Stimulated activated memory B cell treated with anti-CD40 and anti-IgM and Interleukin-4, amounts not matched to agents 10 μg/mL and 1 μg/mL and 100 μg/mL, for 72 hours (primary cell): ENCODE measurements around the gene PDE7B.
A peak's percentile ranks its signal among the peaks of the same experiment; 100 is the strongest.
"Not testable (repeated sequence)": the region's sequence is repeated elsewhere in the genome, so short reads cannot be mapped to it uniquely, and the experiment has no call there.

ENCODE experiments used
- ATAC-seq: fragments of 150-1000 bp; cut with Tn5 transposase; 2 replicates; pipeline ENCODE4 v1.10.0; 2021
- H3K27ac Mint-ChIP-seq: one replicate; pipeline ENCODE4 v1.8.0; 2022; ENCODE audit warnings: mild to moderate bottlenecking, mixed read lengths
- H3K27me3 Mint-ChIP-seq: one replicate; pipeline ENCODE4 v1.8.0; 2022; ENCODE audit warnings: mixed read lengths
- H3K36me3 Mint-ChIP-seq: one replicate; pipeline ENCODE4 v1.8.0; 2022; ENCODE audit warnings: mixed read lengths
- H3K4me1 Mint-ChIP-seq: one replicate; pipeline ENCODE4 v1.8.0; 2022; ENCODE audit warnings: mixed read lengths
- H3K4me3 Mint-ChIP-seq: one replicate; pipeline ENCODE4 v1.8.0; 2022; ENCODE audit warnings: mild to moderate bottlenecking, moderate library complexity, mixed read lengths
- H3K9me3 Mint-ChIP-seq: one replicate; pipeline ENCODE4 v1.8.0; 2022; ENCODE audit warnings: mixed read lengths

The PDE7B gene

GRCh38 chr6:135831016-135831415, 20.5 kb upstream of the PDE7B start:
- no peaks in the 10 kb centered on the region for H3K36me3 Mint-ChIP-seq
- no peaks in the 10 kb centered on the region for H3K27me3 Mint-ChIP-seq
- ATAC-seq: no peak
- H3K9me3 Mint-ChIP-seq: no peaks in the 10 kb centered on the region
- H3K4me3 Mint-ChIP-seq: no peak overlapping the region
- no peaks in the 10 kb centered on the region for H3K4me1 Mint-ChIP-seq
- H3K27ac Mint-ChIP-seq: no peak overlapping the region

- no peaks in the 10 kb centered on the region for H3K36me3 Mint-ChIP-seq
- H3K4me3 Mint-ChIP-seq: no peak overlapping the region
- H3K27me3 Mint-ChIP-seq: no peaks in the 10 kb centered on the region
- no peak overlapping the region for H3K27ac Mint-ChIP-seq
- no peak for ATAC-seq
- H3K4me1 Mint-ChIP-seq: no peaks in the 10 kb centered on the region
- no peaks in the 10 kb centered on the region for H3K9me3 Mint-ChIP-seq
Observed at GRCh38 chr6:135832166-135832565, 19.3 kb upstream of the PDE7B start.

GRCh38 chr6:135833771-135834170, 17.7 kb upstream of the PDE7B start:
- Mint-ChIP-seq H3K36me3 (no peaks in the 10 kb centered on the region), H3K9me3 (no peaks in the 10 kb centered on the region), H3K27ac (no peak overlapping the region), H3K4me3 (no peak overlapping the region), H3K4me1 (no peaks in the 10 kb centered on the region), H3K27me3 (no peaks in the 10 kb centered on the region)
- no peak for ATAC-seq

GRCh38 chr6:135837735-135838449, 13.6 kb upstream of the PDE7B start:
- ATAC-seq: no peak
- Mint-ChIP-seq H3K27ac (no peak overlapping the region), H3K4me3 (no peak overlapping the region), H3K27me3 (peaks cover 9% of the 10 kb centered on the region), H3K36me3 (no peaks in the 10 kb centered on the region), H3K4me1 (no peaks in the 10 kb centered on the region), H3K9me3 (peaks cover 2% of the 10 kb centered on the region)

- no peak for ATAC-seq
- peaks cover 9% of the 10 kb centered on the region for H3K27me3 Mint-ChIP-seq
- H3K4me3 Mint-ChIP-seq: no peak overlapping the region
- no peaks in the 10 kb centered on the region for H3K4me1 Mint-ChIP-seq
- H3K9me3 Mint-ChIP-seq: peaks cover 3% of the 10 kb centered on the region
- H3K36me3 Mint-ChIP-seq: no peaks in the 10 kb centered on the region
- H3K27ac Mint-ChIP-seq: no peak overlapping the region
Observed at GRCh38 chr6:135839121-135839520, 12.4 kb upstream of the PDE7B start.

GRCh38 chr6:135842618-135843392, 8.7 kb upstream of the PDE7B start:
- Mint-ChIP-seq H3K4me3 (no peak overlapping the region), H3K9me3 (peaks cover 3% of the 10 kb centered on the region), H3K27me3 (peaks cover 9% of the 10 kb centered on the region), H3K4me1 (no peaks in the 10 kb centered on the region), H3K27ac (no peak overlapping the region), H3K36me3 (no peaks in the 10 kb centered on the region)
- ATAC-seq: no peak

GRCh38 chr6:135850882-135851281, 619 bp upstream of the PDE7B start:
- no peaks in the 10 kb centered on the region for H3K27me3 Mint-ChIP-seq
- H3K27ac Mint-ChIP-seq: no peak overlapping the region
- no peak for ATAC-seq
- H3K4me3 Mint-ChIP-seq: no peak overlapping the region
- peaks cover 34% of the 10 kb centered on the region for H3K4me1 Mint-ChIP-seq
- no peaks in the 10 kb centered on the region for H3K9me3 Mint-ChIP-seq
- no peaks in the 10 kb centered on the region for H3K36me3 Mint-ChIP-seq

- ATAC-seq: no peak
- H3K4me3 Mint-ChIP-seq: no peak overlapping the region
- no peaks in the 10 kb centered on the region for H3K9me3 Mint-ChIP-seq
- H3K27ac Mint-ChIP-seq: no peak overlapping the region
- peaks cover 38% of the 10 kb centered on the region for H3K4me1 Mint-ChIP-seq
- no peaks in the 10 kb centered on the region for H3K36me3 Mint-ChIP-seq
- no peaks in the 10 kb centered on the region for H3K27me3 Mint-ChIP-seq
Observed at GRCh38 chr6:135852746-135853145, 1.2 kb downstream of the PDE7B start.

- no peak for ATAC-seq
- Mint-ChIP-seq H3K36me3 (no peaks in the 10 kb centered on the region), H3K27ac (no peak overlapping the region), H3K4me3 (no peak overlapping the region), H3K9me3 (no peaks in the 10 kb centered on the region), H3K4me1 (peaks cover 38% of the 10 kb centered on the region), H3K27me3 (no peaks in the 10 kb centered on the region)
Observed at GRCh38 chr6:135853227-135853626, 1.7 kb downstream of the PDE7B start.

GRCh38 chr6:135853986-135854385, 2.5 kb downstream of the PDE7B start:
- ATAC-seq: no peak
- Mint-ChIP-seq H3K4me1 (peaks cover 38% of the 10 kb centered on the region), H3K4me3 (no peak overlapping the region), H3K9me3 (no peaks in the 10 kb centered on the region), H3K27ac (peak overlapping the region; percentile 53), H3K27me3 (no peaks in the 10 kb centered on the region), H3K36me3 (no peaks in the 10 kb centered on the region)

GRCh38 chr6:135854799-135855198, 3.3 kb downstream of the PDE7B start:
- Mint-ChIP-seq H3K4me1 (peaks cover 38% of the 10 kb centered on the region), H3K4me3 (no peak overlapping the region), H3K27me3 (no peaks in the 10 kb centered on the region), H3K36me3 (no peaks in the 10 kb centered on the region), H3K9me3 (no peaks in the 10 kb centered on the region), H3K27ac (peak overlapping the region; percentile 53)
- peak; percentile 82 for ATAC-seq

- H3K27me3 Mint-ChIP-seq: no peaks in the 10 kb centered on the region
- H3K36me3 Mint-ChIP-seq: no peaks in the 10 kb centered on the region
- H3K4me1 Mint-ChIP-seq: peaks cover 28% of the 10 kb centered on the region
- H3K27ac Mint-ChIP-seq: no peak overlapping the region
- no peak for ATAC-seq
- H3K4me3 Mint-ChIP-seq: no peak overlapping the region
- no peaks in the 10 kb centered on the region for H3K9me3 Mint-ChIP-seq
Observed at GRCh38 chr6:135858931-135859330, 7.4 kb downstream of the PDE7B start.

- H3K9me3 Mint-ChIP-seq: peaks cover 3% of the 10 kb centered on the region
- H3K4me3 Mint-ChIP-seq: no peak overlapping the region
- no peaks in the 10 kb centered on the region for H3K27me3 Mint-ChIP-seq
- H3K27ac Mint-ChIP-seq: no peak overlapping the region
- peaks cover 5% of the 10 kb centered on the region for H3K36me3 Mint-ChIP-seq
- ATAC-seq: no peak
- H3K4me1 Mint-ChIP-seq: peaks cover 14% of the 10 kb centered on the region
Observed at GRCh38 chr6:135860361-135860760, 8.9 kb downstream of the PDE7B start.

- Mint-ChIP-seq H3K27ac (no peak overlapping the region), H3K4me1 (peaks cover 7% of the 10 kb centered on the region), H3K4me3 (no peak overlapping the region), H3K9me3 (peaks cover 4% of the 10 kb centered on the region), H3K27me3 (no peaks in the 10 kb centered on the region), H3K36me3 (peaks cover 7% of the 10 kb centered on the region)
- peak; percentile 72 for ATAC-seq
Observed at GRCh38 chr6:135861189-135861588, 9.7 kb downstream of the PDE7B start.

- H3K4me1 Mint-ChIP-seq, H3K36me3 Mint-ChIP-seq, H3K27ac Mint-ChIP-seq, H3K4me3 Mint-ChIP-seq, H3K9me3 Mint-ChIP-seq, ATAC-seq, H3K27me3 Mint-ChIP-seq: not testable (repeated sequence)
Observed at GRCh38 chr6:135864929-135865328, 13.4 kb downstream of the PDE7B start.
